ENCODE data around the gene UBR4.

DNA sequence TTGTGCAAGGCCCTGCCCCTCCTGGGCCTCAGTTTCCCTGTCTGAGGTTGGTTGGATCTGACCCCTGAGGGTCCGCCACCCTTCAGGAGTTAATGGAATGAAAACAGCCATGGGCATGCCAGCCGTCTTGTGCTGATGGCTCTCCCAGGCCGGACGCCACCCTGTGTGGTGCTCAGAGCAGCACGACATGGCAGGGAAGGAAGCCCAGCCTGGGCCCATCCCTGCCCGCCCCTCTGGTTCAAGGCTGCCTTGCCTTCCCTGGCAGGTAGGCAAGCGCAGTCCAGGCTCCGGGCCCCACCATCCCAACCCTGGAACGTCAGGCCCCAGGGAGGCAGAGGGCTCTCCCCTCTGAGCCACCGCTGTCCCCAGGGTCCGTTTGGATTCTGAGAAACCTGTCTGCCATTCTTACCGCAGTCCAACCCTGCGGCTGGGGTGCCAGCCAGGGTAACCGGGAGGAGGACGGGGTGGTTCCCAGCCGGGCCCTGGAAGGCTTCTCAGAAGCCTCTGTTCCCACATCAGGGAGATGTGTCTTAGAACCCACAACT, 145.1 kb downstream of the UBR4 start:
- TF ChIP-seq, protein P1, sequence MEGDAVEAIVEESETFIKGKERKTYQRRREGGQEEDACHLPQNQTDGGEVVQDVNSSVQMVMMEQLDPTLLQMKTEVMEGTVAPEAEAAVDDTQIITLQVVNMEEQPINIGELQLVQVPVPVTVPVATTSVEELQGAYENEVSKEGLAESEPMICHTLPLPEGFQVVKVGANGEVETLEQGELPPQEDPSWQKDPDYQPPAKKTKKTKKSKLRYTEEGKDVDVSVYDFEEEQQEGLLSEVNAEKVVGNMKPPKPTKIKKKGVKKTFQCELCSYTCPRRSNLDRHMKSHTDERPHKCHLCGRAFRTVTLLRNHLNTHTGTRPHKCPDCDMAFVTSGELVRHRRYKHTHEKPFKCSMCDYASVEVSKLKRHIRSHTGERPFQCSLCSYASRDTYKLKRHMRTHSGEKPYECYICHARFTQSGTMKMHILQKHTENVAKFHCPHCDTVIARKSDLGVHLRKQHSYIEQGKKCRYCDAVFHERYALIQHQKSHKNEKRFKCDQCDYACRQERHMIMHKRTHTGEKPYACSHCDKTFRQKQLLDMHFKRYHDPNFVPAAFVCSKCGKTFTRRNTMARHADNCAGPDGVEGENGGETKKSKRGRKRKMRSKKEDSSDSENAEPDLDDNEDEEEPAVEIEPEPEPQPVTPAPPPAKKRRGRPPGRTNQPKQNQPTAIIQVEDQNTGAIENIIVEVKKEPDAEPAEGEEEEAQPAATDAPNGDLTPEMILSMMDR (IDR thresholded peaks at IDR 0.05), result no peak
- no peak for TF ChIP-seq POLR2A (IDR thresholded peaks at IDR 0.05)
